NCI-H748 (cell line): Measurements from ENCODE around the gene DNMT3A.

Experiments used
- DNase-seq: peaks from one replicate; lab custom pipeline; 2025; ENCODE audit not compliant: unreplicated experiment; lab: John Stamatoyannopoulos, UW

DNMT3A gene

GRCh38 chr2:25307949-25308557, 33.7 kb downstream of the DNMT3A start:
- DNase-seq = no peak

GRCh38 chr2:25306777-25307368, 34.9 kb downstream of the DNMT3A start:
- DNase-seq = no peak

- DNase-seq = no peak
Measured at GRCh38 chr2:25305775-25306174, 36.0 kb downstream of the DNMT3A start.

- DNase-seq = no peak
Measured at GRCh38 chr2:25304826-25305596, 36.7 kb downstream of the DNMT3A start.

GRCh38 chr2:25304321-25304720, 37.4 kb downstream of the DNMT3A start:
- DNase-seq = no peak

GRCh38 chr2:25303633-25304236, 38.0 kb downstream of the DNMT3A start:
- DNase-seq = no peak

- DNase-seq = no peak
Measured at GRCh38 chr2:25302758-25303375, 38.9 kb downstream of the DNMT3A start.

- DNase-seq = no peak
Measured at GRCh38 chr2:25301453-25302352, 40.0 kb downstream of the DNMT3A start.

GRCh38 chr2:25300001-25300400, 41.7 kb downstream of the DNMT3A start:
- no peak for DNase-seq

GRCh38 chr2:25298776-25299431, 42.8 kb downstream of the DNMT3A start:
- DNase-seq = no peak

GRCh38 chr2:25297738-25298137, 44.0 kb downstream of the DNMT3A start:
- no peak for DNase-seq

GRCh38 chr2:25295621-25296020, 46.1 kb downstream of the DNMT3A start:
- DNase-seq = no peak

- DNase-seq = peak; percentile 18
Measured at GRCh38 chr2:25294573-25295462, 46.9 kb downstream of the DNMT3A start.

GRCh38 chr2:25293958-25294562, 47.7 kb downstream of the DNMT3A start:
- no peak for DNase-seq

GRCh38 chr2:25293145-25293544, 48.6 kb downstream of the DNMT3A start:
- DNase-seq = no peak

- DNase-seq = no peak
Measured at GRCh38 chr2:25292408-25292807, 49.3 kb downstream of the DNMT3A start.

GRCh38 chr2:25290811-25291495, 50.8 kb downstream of the DNMT3A start:
- DNase-seq = peak; percentile 17
